H1 (cell line): ENCODE data around the gene KIR2DL1. TPM values are rescaled to one million over a fixed set of nuclear protein-coding genes. Genes with fewer than 3 reads are reported as not detected.

Experiments
- CTCF ChIA-PET: fragments of 300-600 bp; sonication (Branson Sonifier 250); formaldehyde crosslinking; loops from one replicate; lab custom pipeline; 2021; ENCODE audit not compliant: partially characterized antibody; lab: Charles Lee
- POLR2A ChIA-PET: fragments of 300-600 bp; sonication (Branson Sonifier 250); formaldehyde crosslinking; loops from one replicate; lab custom pipeline; 2021; ENCODE audit warnings: inconsistent platforms; ENCODE audit not compliant: partially characterized antibody; lab: Charles Lee
- DNase-seq, 2 experiments: peaks; one replicate each; pipeline versions ENCODE4 v3.0.0 to v3.0.0-alpha.2; 2010 to 2022; ENCODE audit warnings: low spot score in 2 of 2, low read depth in 1 of 2, mixed read lengths in 1 of 2
- FAIRE-seq: peaks from 2 replicates; lab custom pipeline; 2011; peaks lifted over from hg19 to GRCh38; lab: Jason Lieb, UNC
- H2AFZ ChIP-seq: 2 replicates; pipeline ENCODE4 v1.8.1; 2012; ENCODE audit warnings: low read length, inconsistent platforms
- H2AK5ac ChIP-seq: 2 replicates; pipeline ENCODE4 v1.6.1; 2013; ENCODE audit warnings: low read depth, low read length
- H2BK120ac ChIP-seq: replicated peaks from 2 replicates; pipeline ENCODE3; 2013; ENCODE audit warnings: low read depth, low read length, inconsistent platforms
- H2BK12ac ChIP-seq: 2 replicates; pipeline ENCODE4 v1.6.1; 2013; ENCODE audit warnings: low read depth, low read length
- H2BK15ac ChIP-seq: 2 replicates; pipeline ENCODE4 v1.6.1; 2013; ENCODE audit warnings: low read length
- H2BK20ac ChIP-seq: 2 replicates; pipeline ENCODE4 v1.6.1; 2013; ENCODE audit warnings: low read length
- H2BK5ac ChIP-seq: 2 replicates; pipeline ENCODE4 v1.6.1; 2013; ENCODE audit warnings: low read depth, low read length
- H3K14ac ChIP-seq: 2 replicates; pipeline ENCODE4 v1.6.1; 2013; ENCODE audit warnings: inconsistent platforms; ENCODE audit not compliant: insufficient read length
- H3K18ac ChIP-seq: 2 replicates; pipeline ENCODE4 v1.6.1; 2013; ENCODE audit warnings: low read length; ENCODE audit errors: extremely low read depth
- H3K23ac ChIP-seq: 2 replicates; pipeline ENCODE4 v1.6.1; 2013; ENCODE audit warnings: inconsistent platforms; ENCODE audit not compliant: insufficient read length
- H3K23me2 ChIP-seq: 2 replicates; pipeline ENCODE4 v1.6.1; 2013; ENCODE audit warnings: low read depth, low read length
- H3K27ac ChIP-seq: 2 replicates; pipeline ENCODE4 v1.6.1; 2011; ENCODE audit warnings: low read depth, low read length, inconsistent platforms
- H3K27me3 ChIP-seq, 4 experiments: replicated peaks in 1 of 4; 1 replicate in 1 of 4; 2 replicates in 3 of 4; pipeline versions ENCODE4 v1.6.1 to v1.8.1; 2011 to 2013; ENCODE audit warnings: low read length in 3 of 4, mild to moderate bottlenecking in 3 of 4, inconsistent platforms in 2 of 4, mixed read lengths in 2 of 4, moderate library complexity in 1 of 4; ENCODE audit not compliant: control insufficient read depth in 3 of 4, insufficient read depth in 3 of 4; ENCODE audit errors: extremely low read depth in 1 of 4
- H3K36me3 ChIP-seq, 4 experiments: 2 replicates each; pipeline versions ENCODE4 v1.6.1 to v1.8.1; 2011 to 2013; ENCODE audit warnings: mild to moderate bottlenecking in 4 of 4, low read length in 3 of 4, moderate library complexity in 2 of 4, control low read depth in 1 of 4, inconsistent platforms in 1 of 4; ENCODE audit not compliant: insufficient read depth in 4 of 4, control insufficient read depth in 2 of 4
- H3K4ac ChIP-seq: replicated peaks from 2 replicates; pipeline ENCODE3; 2013; ENCODE audit warnings: low read length, low read depth, mixed read lengths, inconsistent platforms; ENCODE audit not compliant: insufficient read length
- H3K4me1 ChIP-seq, 4 experiments: replicated peaks in 1 of 4; 1 replicate in 1 of 4; 2 replicates in 3 of 4; pipeline versions ENCODE4 v1.6.1 to v1.8.1; 2011 to 2013; ENCODE audit warnings: low read length in 3 of 4, inconsistent platforms in 2 of 4, mixed read lengths in 1 of 4; ENCODE audit not compliant: insufficient read depth in 4 of 4, control insufficient read depth in 3 of 4
- H3K4me2 ChIP-seq, 2 experiments: 2 replicates each; pipeline versions ENCODE4 v1.6.1 to v1.8.1; 2011 to 2013; ENCODE audit warnings: low read depth in 2 of 2, low read length in 2 of 2, control low read depth in 1 of 2, inconsistent platforms in 1 of 2, mild to moderate bottlenecking in 1 of 2; ENCODE audit not compliant: insufficient read depth in 1 of 2
- H3K4me3 ChIP-seq, 4 experiments: fragments of 200-600, 300-600 bp in 1 of 4; sonication (generic), shearing (Covaris generic), sonication (Bioruptor Twin) in 1 of 4; 2 replicates each; pipeline versions ENCODE4 v1.5.1 to v1.8.1; 2011 to 2016; ENCODE audit warnings: low read length in 4 of 4, low read depth in 3 of 4, control low read depth in 2 of 4, inconsistent platforms in 2 of 4, mild to moderate bottlenecking in 2 of 4, mixed read lengths in 1 of 4, moderate library complexity in 1 of 4; ENCODE audit not compliant: insufficient read depth in 2 of 4; ENCODE audit errors: extremely low read depth in 1 of 4
- H3K56ac ChIP-seq: replicated peaks from 2 replicates; pipeline ENCODE3; 2013; ENCODE audit warnings: low read depth, mild to moderate bottlenecking, mixed read lengths, low read length, inconsistent platforms; ENCODE audit not compliant: insufficient read length
- H3K79me1 ChIP-seq: 2 replicates; pipeline ENCODE4 v1.6.1; 2013; ENCODE audit warnings: low read depth, low read length, control low read depth
- H3K79me2 ChIP-seq, 2 experiments: 2 replicates each; pipeline versions ENCODE4 v1.6.1 to v1.8.1; 2012 to 2013; ENCODE audit warnings: low read length in 2 of 2, mild to moderate bottlenecking in 2 of 2, inconsistent platforms in 1 of 2; ENCODE audit not compliant: insufficient read depth in 2 of 2, control insufficient read depth in 1 of 2
- H3K9ac ChIP-seq, 4 experiments: replicated peaks in 1 of 4; 1 replicate in 1 of 4; 2 replicates in 3 of 4; pipeline versions ENCODE4 v1.6.1 to v1.8.1; 2011 to 2013; ENCODE audit warnings: low read depth in 3 of 4, low read length in 3 of 4, control low read depth in 2 of 4, mild to moderate bottlenecking in 2 of 4, moderate library complexity in 2 of 4, inconsistent platforms in 1 of 4; ENCODE audit errors: extremely low read depth in 1 of 4
- H3K9me3 ChIP-seq, 2 experiments: 2 replicates each; pipeline versions ENCODE4 v1.6.1 to v1.8.1; 2012 to 2013; ENCODE audit warnings: mild to moderate bottlenecking in 2 of 2, moderate library complexity in 2 of 2, control low read depth in 1 of 2, inconsistent platforms in 1 of 2, low read depth in 1 of 2, low read length in 1 of 2, mixed read lengths in 1 of 2; ENCODE audit not compliant: insufficient read depth in 2 of 2
- H4K20me1 ChIP-seq, 2 experiments: replicated peaks in 1 of 2; 2 replicates each; pipeline versions ENCODE3 to v1.8.1; 2011 to 2013; ENCODE audit warnings: inconsistent platforms in 2 of 2, low read length in 2 of 2, mild to moderate bottlenecking in 1 of 2; ENCODE audit not compliant: insufficient read depth in 2 of 2, control insufficient read depth in 1 of 2
- H4K5ac ChIP-seq: 2 replicates; pipeline ENCODE4 v1.6.1; 2013; ENCODE audit warnings: low read length, low read depth, mixed read lengths, inconsistent platforms; ENCODE audit not compliant: insufficient read length
- H4K8ac ChIP-seq: 2 replicates; pipeline ENCODE4 v1.8.0; 2013; ENCODE audit warnings: mild to moderate bottlenecking, moderate library complexity, low read length, inconsistent platforms; ENCODE audit not compliant: insufficient read depth; ENCODE audit errors: extremely low read depth
- H4K91ac ChIP-seq: replicated peaks from 2 replicates; pipeline ENCODE3; 2013; ENCODE audit warnings: low read length, mixed read lengths, inconsistent platforms; ENCODE audit not compliant: insufficient read length
- BRCA1 ChIP-seq: IDR thresholded peaks from 2 replicates; pipeline ENCODE4 v1.6.1; 2012; ENCODE audit warnings: low read depth, low read length, improper control_type of control experiment
- CREB1 ChIP-seq: IDR thresholded peaks from 2 replicates; pipeline ENCODE4 v1.6.1; 2012; ENCODE audit warnings: inconsistent platforms
- HDAC6 ChIP-seq: IDR thresholded peaks from one replicate; pipeline ENCODE4 v1.7.1; 2012; ENCODE audit warnings: low read depth, mild to moderate bottlenecking, inconsistent platforms, low read length, moderate library complexity
- JUND ChIP-seq: IDR thresholded peaks from 2 replicates; pipeline ENCODE4 v1.6.1; 2011; ENCODE audit warnings: mild to moderate bottlenecking, improper control_type of control experiment, low read length
- KDM4A ChIP-seq: IDR thresholded peaks from one replicate; pipeline ENCODE4 v1.7.1; 2012; ENCODE audit warnings: low read depth, mild to moderate bottlenecking, moderate library complexity, low read length, inconsistent platforms; ENCODE audit not compliant: severe bottlenecking
- SUZ12 ChIP-seq: fragments of 200-600 bp; sonication (generic); IDR thresholded peaks from 2 replicates; pipeline ENCODE4 v1.6.1; 2012; ENCODE audit warnings: mild to moderate bottlenecking, inconsistent platforms, low read length, moderate library complexity, mixed read lengths
- YY1 ChIP-seq: IDR thresholded peaks from 2 replicates; pipeline ENCODE4 v1.6.1; 2011; ENCODE audit warnings: low read depth, mild to moderate bottlenecking, low read length
- WGBS, 2 experiments: shearing (Covaris generic) in 1 of 2; methylation state at CpG; one replicate each; pipeline versions ENCODE4 v1.1.6 to v1.1.7; 2013 to 2015; ENCODE audit warnings: low lambda C conversion rate in 2 of 2, mixed read lengths in 2 of 2, inconsistent platforms in 1 of 2, low coverage in 1 of 2, missing lambda C conversion rate in 1 of 2; ENCODE audit not compliant: insufficient replicate concordance in 2 of 2, insufficient coverage in 1 of 2, insufficient read length in 1 of 2; ENCODE audit errors: extremely low coverage in 1 of 2, missing lambda C conversion rate in 1 of 2; 5-methylcytosine and 5-hydroxymethylcytosine counted together
- polyA plus RNA-seq, 7 experiments: library from polyadenylated mRNA; depleted of rRNA in 3 of 7; stranded (reverse) in 5 of 7; unstranded in 2 of 7; fragments of >200 nt in 5 of 7; fragments of 200-250 nt in 2 of 7; gene quantifications; 1 replicate in 5 of 7; 2 replicates in 1 of 7; 4 replicates in 1 of 7; pipeline versions ENCODE4 v1.2.1 to v1.2.3, GENCODE V29; 2011 to 2013; ENCODE audit warnings: missing spikeins in 2 of 7, mixed read lengths in 2 of 7
- total RNA-seq: library from RNA; stranded (reverse); fragmentation: NEBNext Ultra II Directional; extraction: Animal tissue kit (Norgen Biotek cat#: 25700); gene quantifications from 2 replicates; pipeline ENCODE4 v1.2.1, GENCODE V29; 2021

Gene KIR2DL1
- total and polyA plus RNA-seq, 2 of the 8 experiments (the other 6 are each of a cell fraction or from before 2014, with no cell fraction given): not detected

DNA sequence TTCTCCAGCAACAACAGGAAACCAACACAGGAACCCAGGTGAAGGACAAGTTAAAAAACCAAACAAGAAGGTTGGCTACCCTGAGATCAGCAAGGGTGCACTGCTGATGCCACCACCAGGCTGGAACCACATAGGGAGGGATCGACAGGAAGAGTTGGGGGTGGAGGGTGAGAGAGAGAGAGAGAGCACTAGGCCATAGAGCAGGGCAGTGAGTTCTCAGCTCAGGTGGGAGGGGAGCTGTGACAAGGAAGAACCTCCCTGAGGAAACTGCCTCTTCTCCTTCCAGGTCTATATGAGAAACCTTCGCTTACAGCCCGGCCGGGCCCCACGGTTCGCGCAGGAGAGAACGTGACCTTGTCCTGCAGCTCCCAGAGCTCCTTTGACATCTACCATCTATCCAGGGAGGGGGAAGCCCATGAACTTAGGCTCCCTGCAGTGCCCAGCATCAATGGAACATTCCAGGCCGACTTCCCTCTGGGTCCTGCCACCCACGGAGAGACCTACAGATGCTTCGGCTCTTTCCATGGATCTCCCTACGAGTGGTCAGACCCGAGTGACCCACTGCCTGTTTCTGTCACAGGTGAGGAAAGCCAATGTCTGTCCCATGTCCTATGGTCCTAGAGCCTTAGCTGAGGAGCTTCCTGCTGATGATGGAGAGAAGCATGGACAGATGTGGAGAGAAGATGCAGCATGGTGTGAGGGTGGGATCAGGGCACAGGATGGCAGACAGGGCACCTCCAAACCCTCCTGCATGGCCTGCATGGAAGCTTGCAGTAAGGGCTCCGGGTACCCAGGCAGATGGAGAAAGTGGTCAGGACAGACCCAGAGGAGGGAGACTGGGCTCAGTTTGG lies 36.3 kb downstream of the KIR2DL1 start:
- no peak overlapping the region for H3K4ac ChIP-seq
- no peak overlapping the region for H3K14ac ChIP-seq
- H3K27me3 ChIP-seq: no peaks in the 10 kb centered on the region
- no peak overlapping the region for H3K18ac ChIP-seq
- H3K4me3 ChIP-seq: no peak overlapping the region
- no peak overlapping the region for H3K27ac ChIP-seq
- H2BK120ac ChIP-seq: no peak overlapping the region
- no peak overlapping the region for H2BK20ac ChIP-seq
- no peak overlapping the region for H3K23ac ChIP-seq
- ChIA-PET CTCF (no interaction called here), POLR2A (no interaction called here)
- no peak overlapping the region for H2BK12ac ChIP-seq
- H4K20me1 ChIP-seq: no peaks in the 10 kb centered on the region
- H4K8ac ChIP-seq: no peak overlapping the region
- H3K56ac ChIP-seq: no peak overlapping the region
- no peak overlapping the region for H2AK5ac ChIP-seq
- no peaks in the 10 kb centered on the region for H3K4me1 ChIP-seq
- H3K23me2 ChIP-seq: no peaks in the 10 kb centered on the region
- H3K9me3 ChIP-seq: peaks cover 72 to 77% of the 10 kb centered on the region in 2 experiments
- FAIRE-seq (no peak), DNase-seq (no peak)
- no peaks in the 10 kb centered on the region for H3K79me2 ChIP-seq
- H3K4me2 ChIP-seq: no peak overlapping the region
- WGBS, 2 experiments: 86% methylated on average over 14 of the region's 14 CpGs; no CpG with 5 or more reads in 1 of the 2 experiments
- H3K9ac ChIP-seq: no peak overlapping the region
- TF ChIP-seq BRCA1 (no peak), YY1 (no peak), CREB1 (no peak), KDM4A (no peak), JUND (no peak), SUZ12 (no peak), HDAC6 (no peak)
- no peak overlapping the region for H2BK15ac ChIP-seq
- no peak overlapping the region for H2AFZ ChIP-seq
- H4K5ac ChIP-seq: no peak overlapping the region
- no peaks in the 10 kb centered on the region; a peak in 1 of 8 replicates for H3K36me3 ChIP-seq
- H3K79me1 ChIP-seq: no peaks in the 10 kb centered on the region
- no peak overlapping the region for H4K91ac ChIP-seq
- H2BK5ac ChIP-seq: no peak overlapping the region
